ENCODE results near the gene AKT1S1. TPM values are rescaled to one million over a fixed set of nuclear protein-coding genes. Genes with fewer than 3 reads are reported as not detected.

Gene AKT1S1
- total and polyA plus RNA-seq, 2 donors (not counting 3 experiments of a cell fraction or from before 2014, with no cell fraction given): 64.2 to 68.3 TPM

GRCh38 chr19:49920624-49921363 lies 43.6 kb upstream of the AKT1S1 start:
- POLR2A ChIA-PET: no interaction called here
- FAIRE-seq (no peak), DNase-seq (ENCODE audit: low read depth, low spot score) (no peak)
- Histone ChIP-seq H3K79me2 (ENCODE audit: control insufficient read depth, insufficient read depth, low read length) (peaks cover 81% of the 10 kb centered on the region), H3K4me3 (replicated peaks in 1 of 3; ENCODE audit: insufficient read depth in 1 of 3, low read depth in 1 of 3, low read length in 3 of 3) (no peak overlapping the region), H3K27ac (ENCODE audit: insufficient read depth, low read depth, low read length) (no peak overlapping the region), H4K20me1 (replicated peaks; ENCODE audit: control insufficient read depth, extremely low read depth, insufficient read depth, low read length) (no peaks in the 10 kb centered on the region), H3K9ac (replicated peaks; ENCODE audit: extremely low read depth, insufficient read depth, low read length) (no peak overlapping the region), H3K9me3 (replicated peaks; ENCODE audit: control insufficient read depth, insufficient read depth, low read length) (no peaks in the 10 kb centered on the region), H3K9me1 (replicated peaks; ENCODE audit: control insufficient read depth, extremely low read depth, insufficient read depth, low read length) (no peaks in the 10 kb centered on the region), H2AFZ (ENCODE audit: low read depth, low read length) (no peak overlapping the region), H3K4me2 (ENCODE audit: insufficient read depth, low read length) (no peak overlapping the region), H3K4me1 (ENCODE audit: control insufficient read depth, extremely low read depth, insufficient read depth, low read length) (no peaks in the 10 kb centered on the region), H3K27me3 (ENCODE audit: control insufficient read depth in 2 of 2, insufficient read depth in 2 of 2, low read length in 2 of 2) (no peaks in the 10 kb centered on the region), H3K36me3 (ENCODE audit: control insufficient read depth in 2 of 2, extremely low read depth in 1 of 2, insufficient read depth in 2 of 2, low read length in 2 of 2) (peaks cover 5 to 29% of the 10 kb centered on the region in 2 experiments)
- BruUV-seq (replicated peaks): no TSS peak
- TF ChIP-seq CTCF (IDR thresholded peaks at IDR 0.05; ENCODE audit: extremely low read depth in 1 of 2, insufficient read depth in 1 of 2, low read depth in 1 of 2, low read length in 2 of 2): no peak
- TF ChIP-seq EZH2 (IDR thresholded peaks at IDR 0.05; ENCODE audit: borderline replicate concordance, low read depth, low read length, severe bottlenecking): no peak
- no peak for TF ChIP-seq POLR2A (IDR thresholded peaks at IDR 0.05; ENCODE audit: low read depth, low read length)
- TF ChIP-seq FOS (IDR thresholded peaks at IDR 0.05; ENCODE audit: borderline replicate concordance, insufficient read depth, low read length): no peak
- TF ChIP-seq MYC (IDR thresholded peaks at IDR 0.05; ENCODE audit: low read depth, low read length): no peak
- TF ChIP-seq JUN (IDR thresholded peaks at IDR 0.05; ENCODE audit: borderline replicate concordance, insufficient read depth, insufficient read length, low read depth): no peak
- no peak for TF ChIP-seq POLR2AphosphoS5 (IDR thresholded peaks at IDR 0.05; ENCODE audit: insufficient read depth, low read depth, low read length)
- no peak for TF ChIP-seq MAX (IDR thresholded peaks at IDR 0.05; ENCODE audit: insufficient read depth, insufficient read length)
- no peak for TF ChIP-seq GATA2 (IDR thresholded peaks at IDR 0.05; ENCODE audit: insufficient read depth, insufficient read length, low read depth, low read length)
- dilution Hi-C loops (cut with MboI; ENCODE audit: extremely low pct_ligation_motif_present, low sequenced_read_pairs): no loop called here
- CTCF ChIA-PET: interaction anchor here (1.3 to 1.5 kb wide), 2 partner anchors 9 to 25 kb away, joined by 3 to 4 read pairs; no protein-coding TSS in a partner anchor
- intact Hi-C loops (cut with micrococcal nuclease): no loop called here

Data from endothelial cell of umbilical vein (primary cell).